Measurements from ENCODE around the gene SLC15A5.

- TF ChIP-seq CTCF (IDR thresholded peaks at IDR 0.05) = no peak
- TF ChIP-seq EP300 (IDR thresholded peaks at IDR 0.05) = no peak
These were observed 93.9 kb downstream of the SLC15A5 start for GRCh38 chr12:16183541-16183940.

Measured in suprapubic skin (tissue), 3 donors.